ENCODE data around the gene KRTAP10-4.

- TF ChIP-seq HDAC6 (IDR thresholded peaks at IDR 0.05; ENCODE audit: unreplicated experiment) (no peak), POLR2A (IDR thresholded peaks at IDR 0.05; ENCODE audit: low read depth, low read length) (no peak), RBBP5 (conservative IDR thresholded peaks at IDR 0.05) (no peak), ETV6 (conservative IDR thresholded peaks at IDR 0.05 in 1 of 2, IDR thresholded peaks at IDR 0.05 in 1 of 2; ENCODE audit: borderline replicate concordance in 1 of 2, low read depth in 1 of 2) (no peak), TCF12 (IDR thresholded peaks at IDR 0.05; ENCODE audit: low read depth, low read length) (no peak), SPI1 (IDR thresholded peaks at IDR 0.05; ENCODE audit: borderline replicate concordance, insufficient read depth, low read depth, low read length) (no peak), PML (IDR thresholded peaks at IDR 0.05; ENCODE audit: low read length) (no peak)
These were observed 12.4 kb downstream of the KRTAP10-4 start for GRCh38 chr21:44585892-44586291.

All from GM12878 (cell line).